Mononuclear cell (primary cell): ENCODE results near the gene CAMK1D. TPM values are rescaled to one million over a fixed set of nuclear protein-coding genes. Genes with fewer than 3 reads are reported as not detected.

Experiments used
- H3K27me3 ChIP-seq: 2 replicates; pipeline ENCODE4 v1.6.0; 2011; ENCODE audit warnings: low read length, control low read depth; ENCODE audit not compliant: insufficient read depth
- H3K4me1 ChIP-seq: 2 replicates; pipeline ENCODE4 v1.5.1; 2011; ENCODE audit warnings: mild to moderate bottlenecking, low read length, control low read depth; ENCODE audit not compliant: insufficient read depth
- H3K4me3 ChIP-seq: 2 replicates; pipeline ENCODE4 v1.5.1; 2011; ENCODE audit warnings: mild to moderate bottlenecking, low read length, moderate library complexity
- H3K9me3 ChIP-seq: 2 replicates; pipeline ENCODE4 v1.5.1; 2011; ENCODE audit warnings: low read depth, mild to moderate bottlenecking, control low read depth, low read length
- total RNA-seq: library from RNA; depleted of rRNA; stranded (reverse); fragments of >200 nt; gene quantifications from one replicate; pipeline ENCODE4 v1.2.3, GENCODE V29; 2012

Gene CAMK1D
- total RNA-seq, 1 donor: 11.0 TPM

DNA sequence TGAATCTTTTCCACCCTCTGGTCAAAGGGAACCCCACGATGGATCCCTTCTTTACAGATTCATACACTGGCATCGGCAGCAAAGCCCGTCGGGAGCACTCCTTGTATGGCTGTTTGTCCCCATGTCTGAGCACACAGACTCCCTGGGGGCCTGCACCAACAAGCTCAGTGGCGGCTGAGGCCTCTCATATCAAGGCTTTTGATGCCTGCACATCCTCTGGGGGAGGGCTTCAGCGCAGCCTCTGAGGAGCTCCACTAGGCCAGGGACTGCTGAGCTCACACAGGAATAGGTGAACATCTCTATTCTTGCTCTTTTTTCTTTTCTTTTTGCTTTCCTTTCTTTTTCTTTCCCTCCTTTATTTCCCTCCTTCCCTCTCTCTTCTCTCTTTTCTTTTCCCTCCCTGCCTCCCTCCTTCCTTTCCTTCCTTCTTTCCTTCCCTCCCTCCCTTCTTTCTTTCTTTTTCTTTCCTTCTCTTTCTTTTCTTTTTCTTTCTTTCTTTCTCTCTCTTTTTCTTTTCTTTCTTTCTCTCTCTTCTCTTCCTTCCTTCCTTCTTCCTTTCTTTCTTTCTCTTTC lies 477.5 kb downstream of the CAMK1D start:
- H3K4me3 ChIP-seq: no peak overlapping the region
- no peaks in the 10 kb centered on the region for H3K9me3 ChIP-seq
- H3K27me3 ChIP-seq: no peaks in the 10 kb centered on the region
- H3K4me1 ChIP-seq: no peaks in the 10 kb centered on the region

- no peaks in the 10 kb centered on the region for H3K4me1 ChIP-seq
- no peaks in the 10 kb centered on the region for H3K27me3 ChIP-seq
- H3K9me3 ChIP-seq: no peaks in the 10 kb centered on the region
- H3K4me3 ChIP-seq: no peak overlapping the region
Measured at GRCh38 chr10:12828736-12829135, 479.4 kb downstream of the CAMK1D start.

DNA sequence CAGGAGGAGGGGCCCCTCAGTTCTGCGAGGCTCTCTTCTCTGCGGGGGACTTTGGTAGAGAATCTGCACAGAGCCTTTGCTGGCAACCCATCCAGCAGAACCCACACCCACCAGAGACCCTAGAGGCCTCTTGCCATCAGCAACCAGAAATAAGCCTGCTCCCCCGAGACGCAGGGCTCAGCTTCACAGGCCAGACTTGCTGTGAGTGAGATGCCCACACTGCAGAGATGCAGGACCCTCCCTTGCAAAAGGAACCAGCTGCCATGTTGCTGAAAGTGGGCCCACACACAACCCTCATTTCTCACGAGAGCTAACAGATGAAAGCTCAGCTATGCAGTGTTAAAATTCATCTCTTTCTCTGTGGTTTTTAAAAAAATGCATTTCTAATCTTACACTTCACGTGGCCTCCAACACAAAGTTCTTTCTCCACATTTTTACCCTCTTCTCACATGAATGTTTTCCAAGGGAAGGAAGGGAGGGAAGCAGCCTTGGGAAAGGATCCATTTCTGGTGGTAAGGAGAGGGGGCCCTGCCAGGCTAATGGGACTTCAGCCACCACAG lies 480.6 kb downstream of the CAMK1D start:
- no peaks in the 10 kb centered on the region for H3K27me3 ChIP-seq
- no peaks in the 10 kb centered on the region for H3K9me3 ChIP-seq
- H3K4me1 ChIP-seq: no peaks in the 10 kb centered on the region
- H3K4me3 ChIP-seq: no peak overlapping the region

DNA sequence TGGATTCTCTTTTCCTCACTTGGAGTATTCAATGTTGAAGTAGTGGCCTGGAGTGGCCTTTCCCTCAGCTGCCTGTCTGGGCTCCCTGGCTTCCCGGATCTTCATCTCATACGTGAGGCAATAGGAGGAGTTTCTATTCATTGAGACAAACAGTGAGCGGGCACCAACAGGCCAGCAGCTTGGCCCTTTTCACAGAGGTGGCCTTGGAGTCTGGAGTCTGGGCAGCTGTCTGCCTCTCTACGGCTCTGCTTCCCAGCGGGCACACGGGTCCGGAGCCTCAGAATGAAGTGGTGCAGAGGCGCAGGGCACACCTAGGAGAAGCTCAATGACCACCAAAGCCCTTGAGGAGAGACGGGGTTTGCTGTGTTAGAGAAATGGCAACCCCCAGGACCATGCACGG lies 482.7 kb downstream of the CAMK1D start:
- no peaks in the 10 kb centered on the region for H3K9me3 ChIP-seq
- H3K4me1 ChIP-seq: no peaks in the 10 kb centered on the region
- H3K4me3 ChIP-seq: no peak overlapping the region
- H3K27me3 ChIP-seq: no peaks in the 10 kb centered on the region

DNA sequence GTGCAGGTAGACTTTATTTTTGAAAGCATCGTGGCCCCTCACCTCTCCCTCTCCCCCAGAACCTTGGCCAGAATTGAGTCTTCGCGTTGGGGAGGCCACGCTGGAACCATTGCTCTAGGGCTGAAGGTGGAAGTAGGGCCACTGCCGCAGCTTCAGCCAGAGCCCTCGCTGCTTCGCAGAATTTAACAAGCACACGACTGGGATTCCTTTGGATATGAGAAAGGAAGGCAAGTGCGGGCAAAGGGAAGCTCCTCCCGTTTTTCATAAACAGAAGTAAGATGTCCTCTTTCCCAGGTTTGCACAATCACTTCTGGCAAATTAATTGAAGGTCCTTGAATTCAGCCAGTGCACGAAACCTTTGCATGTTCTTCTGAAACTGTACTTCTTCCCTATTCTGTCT lies 484.1 kb downstream of the CAMK1D start:
- no peaks in the 10 kb centered on the region for H3K4me1 ChIP-seq
- H3K27me3 ChIP-seq: no peaks in the 10 kb centered on the region
- no peak overlapping the region for H3K4me3 ChIP-seq
- no peaks in the 10 kb centered on the region for H3K9me3 ChIP-seq

GRCh38 chr10:12834116-12834665 lies 484.8 kb downstream of the CAMK1D start:
- Histone ChIP-seq H3K4me3 (no peak overlapping the region), H3K9me3 (no peaks in the 10 kb centered on the region), H3K4me1 (no peaks in the 10 kb centered on the region), H3K27me3 (no peaks in the 10 kb centered on the region)

- Histone ChIP-seq H3K4me1 (no peaks in the 10 kb centered on the region), H3K27me3 (no peaks in the 10 kb centered on the region), H3K4me3 (no peak overlapping the region), H3K9me3 (no peaks in the 10 kb centered on the region)
Measured at GRCh38 chr10:12834721-12835120, 485.4 kb downstream of the CAMK1D start.

DNA sequence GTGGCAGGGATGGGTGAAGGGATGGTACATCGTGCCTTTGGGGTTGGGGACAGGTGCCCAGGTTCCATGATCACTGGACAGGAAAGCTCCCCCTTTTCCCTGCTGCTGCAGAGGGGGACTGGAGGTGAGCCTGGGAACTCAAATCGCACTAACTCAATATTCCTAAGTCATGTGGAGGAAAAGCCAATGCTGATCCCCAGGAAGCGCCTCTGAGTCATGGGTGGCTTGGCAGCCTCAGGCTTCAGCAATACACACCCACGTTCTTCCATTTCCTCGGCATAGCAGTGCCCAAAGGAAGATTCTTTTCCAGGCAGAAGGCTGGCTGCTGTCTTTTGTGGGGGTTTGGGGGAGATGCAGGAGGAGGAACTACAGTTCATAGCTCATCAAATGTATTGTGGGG lies 486.4 kb downstream of the CAMK1D start:
- Histone ChIP-seq H3K27me3 (no peaks in the 10 kb centered on the region), H3K4me1 (no peaks in the 10 kb centered on the region), H3K4me3 (no peak overlapping the region), H3K9me3 (no peaks in the 10 kb centered on the region)

- Histone ChIP-seq H3K9me3 (no peaks in the 10 kb centered on the region), H3K27me3 (no peaks in the 10 kb centered on the region), H3K4me1 (no peaks in the 10 kb centered on the region), H3K4me3 (no peak overlapping the region)
Measured at GRCh38 chr10:12838366-12838765, 489.0 kb downstream of the CAMK1D start.

GRCh38 chr10:12838995-12839927 lies 489.9 kb downstream of the CAMK1D start:
- Histone ChIP-seq H3K9me3 (no peaks in the 10 kb centered on the region), H3K4me1 (no peaks in the 10 kb centered on the region), H3K4me3 (no peak overlapping the region), H3K27me3 (no peaks in the 10 kb centered on the region)

GRCh38 chr10:12839941-12840611 lies 490.7 kb downstream of the CAMK1D start:
- Histone ChIP-seq H3K27me3 (no peaks in the 10 kb centered on the region), H3K9me3 (no peaks in the 10 kb centered on the region), H3K4me3 (no peak overlapping the region), H3K4me1 (no peaks in the 10 kb centered on the region)

GRCh38 chr10:12841426-12841825 lies 492.1 kb downstream of the CAMK1D start:
- Histone ChIP-seq H3K27me3 (no peaks in the 10 kb centered on the region), H3K9me3 (no peaks in the 10 kb centered on the region), H3K4me3 (no peak overlapping the region), H3K4me1 (no peaks in the 10 kb centered on the region)

GRCh38 chr10:12841826-12842225 lies 492.5 kb downstream of the CAMK1D start:
- Histone ChIP-seq H3K4me3 (no peak overlapping the region), H3K4me1 (no peaks in the 10 kb centered on the region), H3K27me3 (no peaks in the 10 kb centered on the region), H3K9me3 (no peaks in the 10 kb centered on the region)

DNA sequence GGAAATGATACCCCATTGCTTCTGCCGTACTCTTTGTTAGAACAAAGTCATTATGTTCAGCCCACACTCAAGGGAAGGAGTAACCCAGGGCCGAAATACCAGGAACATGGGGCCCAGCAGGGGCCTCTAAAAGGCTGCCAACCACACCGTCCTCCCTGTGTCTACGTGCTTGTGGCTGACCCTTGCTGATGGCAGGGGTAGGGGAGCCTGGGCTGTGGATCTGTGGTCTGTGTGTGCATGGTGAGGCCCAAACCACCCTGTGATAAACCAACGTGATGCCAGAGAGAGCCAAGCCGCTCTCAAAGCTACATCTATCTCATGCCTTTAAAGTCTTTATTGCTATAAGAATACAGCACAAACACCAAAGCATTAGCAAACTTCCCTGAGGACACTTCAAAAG lies 493.0 kb downstream of the CAMK1D start:
- no peaks in the 10 kb centered on the region for H3K9me3 ChIP-seq
- H3K4me1 ChIP-seq: no peaks in the 10 kb centered on the region

More for the DNA sequence above, 493.0 kb downstream of the CAMK1D start:
- no peaks in the 10 kb centered on the region for H3K27me3 ChIP-seq
- no peak overlapping the region for H3K4me3 ChIP-seq
